Measurements from ENCODE around the gene CFAP100. TPM values are rescaled to one million over a fixed set of nuclear protein-coding genes. Genes with fewer than 3 reads are reported as not detected.

Gene CFAP100
- total and polyA plus RNA-seq, 3 donors from 2014 or later: 21.4 to 74.2 (median 56.2) TPM

DNA sequence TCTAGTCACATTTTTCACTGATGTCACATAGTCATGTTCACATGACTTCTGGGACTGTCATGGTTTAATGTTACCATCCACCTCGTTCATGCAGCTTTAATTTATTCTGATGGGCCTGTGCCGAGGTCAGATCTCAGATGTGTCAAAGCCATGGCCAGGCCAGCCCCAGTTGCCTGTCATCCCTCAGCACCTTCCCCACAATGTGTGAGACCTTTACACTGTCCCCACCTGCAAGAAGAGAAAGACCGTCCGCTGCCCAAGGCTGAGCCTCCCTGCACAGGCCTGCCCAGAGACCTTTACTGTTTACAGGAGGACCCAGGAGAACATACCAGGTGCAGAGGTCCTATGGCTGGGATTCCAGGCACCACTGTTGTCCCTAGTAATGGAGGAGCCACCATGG, 24.7 kb upstream of the CFAP100 start:
- Histone ChIP-seq H3K9me3 (no peaks in the 10 kb centered on the region), H3K4me1 (peaks cover 12% of the 10 kb centered on the region), H3K4me3 (no peak overlapping the region), H3K36me3 (ENCODE audit: low read depth, missing control alignments) (no peaks in the 10 kb centered on the region), H3K27ac (no peak overlapping the region), H3K27me3 (no peaks in the 10 kb centered on the region)
- no peak for DNase-seq
- WGBS, 2 donors: 63 to 85% methylated on average over 3 to 4 of the region's 4 CpGs
- TF ChIP-seq, protein P1, sequence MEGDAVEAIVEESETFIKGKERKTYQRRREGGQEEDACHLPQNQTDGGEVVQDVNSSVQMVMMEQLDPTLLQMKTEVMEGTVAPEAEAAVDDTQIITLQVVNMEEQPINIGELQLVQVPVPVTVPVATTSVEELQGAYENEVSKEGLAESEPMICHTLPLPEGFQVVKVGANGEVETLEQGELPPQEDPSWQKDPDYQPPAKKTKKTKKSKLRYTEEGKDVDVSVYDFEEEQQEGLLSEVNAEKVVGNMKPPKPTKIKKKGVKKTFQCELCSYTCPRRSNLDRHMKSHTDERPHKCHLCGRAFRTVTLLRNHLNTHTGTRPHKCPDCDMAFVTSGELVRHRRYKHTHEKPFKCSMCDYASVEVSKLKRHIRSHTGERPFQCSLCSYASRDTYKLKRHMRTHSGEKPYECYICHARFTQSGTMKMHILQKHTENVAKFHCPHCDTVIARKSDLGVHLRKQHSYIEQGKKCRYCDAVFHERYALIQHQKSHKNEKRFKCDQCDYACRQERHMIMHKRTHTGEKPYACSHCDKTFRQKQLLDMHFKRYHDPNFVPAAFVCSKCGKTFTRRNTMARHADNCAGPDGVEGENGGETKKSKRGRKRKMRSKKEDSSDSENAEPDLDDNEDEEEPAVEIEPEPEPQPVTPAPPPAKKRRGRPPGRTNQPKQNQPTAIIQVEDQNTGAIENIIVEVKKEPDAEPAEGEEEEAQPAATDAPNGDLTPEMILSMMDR (IDR thresholded peaks at IDR 0.05): no peak
- no peak for TF ChIP-seq POLR2A (IDR thresholded peaks at IDR 0.05)
- intact Hi-C loops (cut with DNase I; ENCODE audit: low total_unique reads): no loop called here

DNA sequence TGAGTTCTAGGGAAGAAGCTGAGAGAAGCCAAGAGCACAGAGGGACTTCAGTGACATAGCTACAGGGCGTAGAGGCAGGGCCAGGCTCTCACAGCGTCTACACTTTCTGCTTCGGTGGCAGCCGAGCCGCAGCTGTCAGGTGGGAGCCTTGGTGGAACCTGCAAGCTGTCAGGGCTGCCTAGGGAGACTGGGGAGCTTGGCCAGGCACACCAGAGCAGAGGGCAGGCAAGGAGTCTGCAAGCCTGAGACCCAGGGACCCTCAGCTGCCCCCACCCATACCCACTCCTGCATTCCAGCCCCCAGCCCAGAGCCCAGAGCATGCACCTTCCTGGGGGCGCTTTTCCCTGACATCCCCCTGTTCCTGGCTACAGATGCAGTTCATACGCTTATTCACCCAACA, 24.1 kb upstream of the CFAP100 start:
- 90 to 91% methylated on average over 5 to 7 of the region's 7 CpGs for WGBS, 2 donors
- no peak overlapping the region for H3K4me3 ChIP-seq
- no peaks in the 10 kb centered on the region for H3K36me3 ChIP-seq (ENCODE audit: low read depth, missing control alignments)
- TF ChIP-seq, protein P1 (IDR thresholded peaks at IDR 0.05): no peak
- TF ChIP-seq POLR2A (IDR thresholded peaks at IDR 0.05): no peak
- DNase-seq: no peak
- H3K9me3 ChIP-seq: no peaks in the 10 kb centered on the region
- peaks cover 12% of the 10 kb centered on the region for H3K4me1 ChIP-seq
- H3K27ac ChIP-seq: no peak overlapping the region
- no peaks in the 10 kb centered on the region for H3K27me3 ChIP-seq
- intact Hi-C loops (cut with DNase I; ENCODE audit: low total_unique reads): no loop called here

DNA sequence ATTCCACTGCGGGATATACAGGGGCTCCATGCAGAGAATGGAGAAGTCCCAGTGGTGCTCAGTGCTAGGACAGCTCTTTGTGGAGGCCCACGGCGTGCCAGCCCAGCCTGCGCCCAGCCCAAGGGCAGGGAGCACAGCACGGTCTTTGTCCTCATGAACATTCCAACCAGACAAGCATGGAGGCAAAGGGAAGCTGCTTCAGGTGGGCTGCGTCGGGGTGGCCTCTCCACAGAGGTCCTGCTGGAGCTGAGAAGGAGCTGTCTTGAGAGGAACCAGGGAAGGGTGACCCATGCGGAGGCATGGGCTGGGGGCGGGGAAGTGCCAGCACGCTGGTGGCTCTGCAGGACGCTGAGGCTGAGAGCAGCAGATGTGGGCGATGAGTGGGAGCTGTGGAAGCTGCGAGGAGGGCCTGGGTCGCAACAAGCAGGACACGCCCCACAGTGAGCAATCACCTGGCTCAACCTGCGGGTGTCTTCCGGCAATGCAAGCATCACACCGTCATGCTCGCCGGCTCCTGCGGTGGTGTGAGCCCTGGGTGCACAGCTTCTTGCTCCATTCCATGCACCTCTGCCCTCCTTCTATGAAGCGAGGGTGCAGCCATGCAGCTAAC, 23.5 kb upstream of the CFAP100 start:
- intact Hi-C loops (cut with DNase I; ENCODE audit: low total_unique reads): no loop called here
- Histone ChIP-seq H3K27ac (no peak overlapping the region), H3K9me3 (no peaks in the 10 kb centered on the region), H3K4me1 (peaks cover 12% of the 10 kb centered on the region), H3K27me3 (no peaks in the 10 kb centered on the region), H3K4me3 (no peak overlapping the region), H3K36me3 (ENCODE audit: low read depth, missing control alignments) (no peaks in the 10 kb centered on the region)
- DNase-seq: no peak
- no peak for TF ChIP-seq POLR2A (IDR thresholded peaks at IDR 0.05)
- TF ChIP-seq, protein P1 (IDR thresholded peaks at IDR 0.05): no peak
- WGBS, 2 donors: 81 to 87% methylated on average over 14 to 20 of the region's 22 CpGs

DNA sequence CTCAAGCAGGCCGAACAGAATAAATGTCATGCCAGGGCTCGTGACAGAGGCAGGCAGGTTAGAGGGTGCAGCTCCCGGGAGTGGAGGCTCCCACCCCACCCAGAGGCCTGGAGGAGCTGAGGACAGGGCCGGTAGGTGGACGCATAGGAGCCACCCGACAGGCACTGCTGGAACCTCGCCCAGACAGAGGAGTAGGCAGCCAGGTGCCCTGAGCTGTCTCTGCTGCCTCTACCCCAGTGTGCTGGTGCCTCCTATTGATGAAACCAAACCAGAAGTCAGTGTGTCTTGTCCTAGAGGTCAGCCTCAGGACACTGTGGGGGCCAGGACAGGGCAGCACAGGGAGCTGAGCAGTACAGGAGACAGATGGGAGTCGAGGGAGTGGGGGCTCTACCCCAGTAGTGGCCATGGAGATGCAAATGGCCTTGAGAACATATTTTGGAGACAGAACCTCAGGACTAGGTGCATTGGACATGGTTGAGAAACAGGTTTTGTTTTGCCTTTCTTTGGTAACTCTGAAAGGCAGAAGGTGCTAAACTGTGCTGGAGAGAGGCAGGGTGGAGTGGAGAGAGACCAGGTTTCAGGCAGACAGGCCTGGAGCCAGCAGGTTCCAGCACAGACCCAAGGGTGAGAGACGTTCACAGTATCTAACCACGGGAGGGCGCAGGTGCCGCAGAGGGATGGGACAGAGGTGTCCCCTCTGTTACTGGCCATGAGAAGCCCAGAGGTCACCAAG, 22.1 kb upstream of the CFAP100 start:
- Histone ChIP-seq H3K9me3 (no peaks in the 10 kb centered on the region), H3K27me3 (no peaks in the 10 kb centered on the region), H3K4me1 (peaks cover 12% of the 10 kb centered on the region), H3K27ac (no peak overlapping the region), H3K4me3 (no peak overlapping the region), H3K36me3 (ENCODE audit: low read depth, missing control alignments) (no peaks in the 10 kb centered on the region)
- WGBS, 2 donors: 83 to 86% methylated on average over 8 to 12 of the region's 12 CpGs
- TF ChIP-seq POLR2A (IDR thresholded peaks at IDR 0.05): no peak
- TF ChIP-seq, protein P1 (IDR thresholded peaks at IDR 0.05): no peak
- DNase-seq: no peak
- intact Hi-C loops (cut with DNase I; ENCODE audit: low total_unique reads): no loop called here

All from testis (tissue), 3 donors.